HEK293T (cell line): Measurements from ENCODE around the gene SNAPC4.

ENCODE experiments used
- CTCF ChIA-PET: fragments of 350-600 bp; formaldehyde crosslinking; extraction: SDS; loops from one replicate; lab custom pipeline; 2021; ENCODE audit warnings: antibody characterized with exemption, inconsistent platforms; lab: Yijun Ruan, JAX
- POLR2A ChIA-PET: fragments of 350-600 bp; formaldehyde crosslinking; extraction: SDS; loops from one replicate; lab custom pipeline; 2020; ENCODE audit warnings: antibody characterized with exemption, inconsistent platforms; lab: Yijun Ruan, JAX
- DNase-seq: peaks from one replicate; pipeline ENCODE4 v3.0.0; 2012; ENCODE audit warnings: mixed read lengths; ENCODE audit errors: extremely low spot score
- ARNT ChIP-seq: fragments of 450-650 bp; IDR thresholded peaks from 2 replicates; pipeline ENCODE4 v1.6.1; 2017; ENCODE audit warnings: mild to moderate bottlenecking
- BHLHE40 ChIP-seq: fragments of 450-650 bp; IDR thresholded peaks from 2 replicates; pipeline ENCODE4 v1.6.1; 2016; ENCODE audit warnings: mild to moderate bottlenecking, moderate library complexity, borderline replicate concordance
- CTBP1 ChIP-seq: fragments of 450-650 bp; IDR thresholded peaks from 2 replicates; pipeline ENCODE4 v1.6.1; 2016; ENCODE audit warnings: borderline replicate concordance
- ELF4 ChIP-seq: fragments of 450-650 bp; IDR thresholded peaks from 2 replicates; pipeline ENCODE4 v1.6.1; 2017; ENCODE audit warnings: antibody characterized with exemption
- FOXA1 ChIP-seq: fragments of 450-650 bp; IDR thresholded peaks from 2 replicates; pipeline ENCODE4 v1.6.1; 2016; ENCODE audit warnings: mild to moderate bottlenecking
- FOXK2 ChIP-seq: fragments of 450-650 bp; IDR thresholded peaks from 2 replicates; pipeline ENCODE4 v1.6.1; 2016; ENCODE audit warnings: mild to moderate bottlenecking
- FOXM1 ChIP-seq: fragments of 450-650 bp; IDR thresholded peaks from 2 replicates; pipeline ENCODE4 v1.6.1; 2017; ENCODE audit warnings: mild to moderate bottlenecking, borderline replicate concordance
- HDGF ChIP-seq: fragments of 450-650 bp; IDR thresholded peaks from 2 replicates; pipeline ENCODE4 v1.6.1; 2017; ENCODE audit warnings: antibody characterized with exemption, borderline replicate concordance
- L3MBTL2 ChIP-seq: fragments of 450-650 bp; conservative IDR thresholded peaks from 2 replicates; pipeline ENCODE4 v1.6.1; 2016; ENCODE audit warnings: mild to moderate bottlenecking
- LEF1 ChIP-seq: fragments of 450-650 bp; IDR thresholded peaks from 2 replicates; pipeline ENCODE4 v1.6.1; 2017; ENCODE audit warnings: mild to moderate bottlenecking, borderline replicate concordance
- NFRKB ChIP-seq: fragments of 450-650 bp; IDR thresholded peaks from 2 replicates; pipeline ENCODE4 v1.6.1; 2016; ENCODE audit warnings: mild to moderate bottlenecking, moderate library complexity
- PKNOX1 ChIP-seq: fragments of 450-650 bp; IDR thresholded peaks from 2 replicates; pipeline ENCODE4 v1.6.1; 2016
- SP1 ChIP-seq: fragments of 450-650 bp; IDR thresholded peaks from 2 replicates; pipeline ENCODE4 v1.6.1; 2017
- SUZ12 ChIP-seq: fragments of 450-650 bp; IDR thresholded peaks from 2 replicates; pipeline ENCODE4 v1.6.1; 2016; ENCODE audit warnings: mild to moderate bottlenecking
- TARDBP ChIP-seq: fragments of 450-650 bp; IDR thresholded peaks from 2 replicates; pipeline ENCODE4 v1.6.1; 2016
- ZNF384 ChIP-seq: fragments of 450-650 bp; IDR thresholded peaks from 2 replicates; pipeline ENCODE4 v1.6.1; 2016

SNAPC4 gene

GRCh38 chr9:136399176-136400037 lies 563 bp downstream of the SNAPC4 start:
- TF ChIP-seq NFRKB (no peak), LEF1 (no peak)
- peak; percentile 27 for DNase-seq
- ChIA-PET CTCF (no interaction called here), POLR2A (interaction anchor here (0.5 to 1.3 kb wide), 2 partner anchors 10 to 20 kb away, joined by 3 read pairs; no protein-coding TSS in a partner anchor)

- POLR2A ChIA-PET, result interaction anchor here (1.3 kb wide), 1 partner anchor 11 kb away, joined by 3 read pairs; no protein-coding TSS in a partner anchor
Measured at GRCh38 chr9:136398286-136398685, 1.7 kb downstream of the SNAPC4 start.

GRCh38 chr9:136397643-136398042 lies 2.3 kb downstream of the SNAPC4 start:
- no peak for TF ChIP-seq FOXK2
- TF ChIP-seq HDGF, result no peak
- TF ChIP-seq ZNF384, result no peak
- no peak for TF ChIP-seq PKNOX1
- TF ChIP-seq FOXM1, result no peak
- no peak for TF ChIP-seq NFRKB
- TF ChIP-seq BHLHE40, result no peak
- no peak for TF ChIP-seq SUZ12
- no peak for TF ChIP-seq LEF1
- TF ChIP-seq ELF4, result no peak
- no peak for TF ChIP-seq SP1
- no peak for TF ChIP-seq ARNT
- ChIA-PET POLR2A (interaction anchor here (1.0 kb wide), 1 partner anchor 35 kb away, joined by 4 read pairs; no protein-coding TSS in a partner anchor), CTCF (no interaction called here)
- no peak for DNase-seq

More at GRCh38 chr9:136398286-136398685, 1.7 kb downstream of the SNAPC4 start:
- DNase-seq, result no peak
- no peak for TF ChIP-seq NFRKB
- TF ChIP-seq FOXK2, result no peak
- no peak for TF ChIP-seq BHLHE40
- TF ChIP-seq ZNF384, result no peak
- no peak for TF ChIP-seq LEF1
- TF ChIP-seq ELF4, result no peak
- no peak for TF ChIP-seq SUZ12
- no peak for TF ChIP-seq PKNOX1
- TF ChIP-seq CTBP1, result no peak
- TF ChIP-seq ARNT, result no peak
- TF ChIP-seq FOXA1, result no peak
- no peak for TF ChIP-seq FOXM1
- TF ChIP-seq L3MBTL2, result no peak
- TF ChIP-seq TARDBP, result no peak
- no peak for TF ChIP-seq HDGF
- no peak for TF ChIP-seq SP1
- CTCF ChIA-PET, result no interaction called here

- TF ChIP-seq LEF1 (no peak), TARDBP (no peak), SP1 (no peak), ARNT (no peak), L3MBTL2 (no peak), SUZ12 (no peak), FOXK2 (no peak), HDGF (no peak), FOXM1 (no peak), ELF4 (no peak), FOXA1 (no peak), ZNF384 (no peak), NFRKB (no peak), PKNOX1 (no peak), CTBP1 (no peak), BHLHE40 (no peak)
- POLR2A ChIA-PET, result no interaction called here
- CTCF ChIA-PET, result interaction anchor here (0.6 kb wide), 1 partner anchor 83 kb away, joined by 6 read pairs; no protein-coding TSS in a partner anchor
- DNase-seq, result no peak
Measured at GRCh38 chr9:136396219-136396515, 3.8 kb downstream of the SNAPC4 start.

GRCh38 chr9:136395345-136396218 lies 4.4 kb downstream of the SNAPC4 start:
- DNase-seq, result no peak
- TF ChIP-seq LEF1 (no peak), CTBP1 (no peak), FOXA1 (no peak), ZNF384 (no peak), ELF4 (no peak), FOXK2 (no peak), TARDBP (no peak), SP1 (no peak), HDGF (no peak), NFRKB (no peak)
- ChIA-PET POLR2A (no interaction called here), CTCF (no interaction called here)
